OCI-LY7 (cell line): Measurements from ENCODE around the gene DOCK3.

Source experiments
- EZH2phosphoT487 ChIP-seq: fragments of 200-600 bp; sonication (generic); IDR thresholded peaks from 2 replicates; pipeline ENCODE4 v1.6.1; 2018; ENCODE audit warnings: low read depth, borderline replicate concordance, mild to moderate bottlenecking, mixed run types, antibody characterized with exemption, low read length, moderate library complexity, mixed read lengths
- TF ChIP-seq, protein P1 (sequence below): fragments of 200-600 bp; sonication (generic); conservative IDR thresholded peaks from 2 replicates; pipeline ENCODE4 v1.5.1; 2014; ENCODE audit warnings: mild to moderate bottlenecking, antibody characterized with exemption, low read length, moderate library complexity, mixed read lengths

DNA sequence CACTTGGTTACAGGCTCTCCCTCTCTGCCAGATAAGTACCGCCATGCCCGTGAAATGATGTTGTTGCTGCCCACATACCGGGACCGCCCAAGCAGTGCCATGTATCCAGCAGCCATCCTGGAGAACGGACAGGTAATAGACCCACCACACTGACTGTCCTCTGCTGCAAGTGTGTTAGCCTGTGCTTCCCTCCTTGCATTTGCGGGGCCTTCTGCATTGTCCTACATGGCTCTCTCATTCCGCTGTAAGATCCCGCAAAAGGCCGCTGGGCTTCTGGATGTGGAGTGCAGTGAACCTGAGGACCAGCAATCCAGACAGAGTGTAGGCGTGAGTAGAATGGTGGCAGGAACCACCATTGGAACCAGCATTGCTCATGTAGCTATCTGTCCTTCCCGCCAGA lies 699.7 kb downstream of the DOCK3 start:
- TF ChIP-seq, protein P1, sequence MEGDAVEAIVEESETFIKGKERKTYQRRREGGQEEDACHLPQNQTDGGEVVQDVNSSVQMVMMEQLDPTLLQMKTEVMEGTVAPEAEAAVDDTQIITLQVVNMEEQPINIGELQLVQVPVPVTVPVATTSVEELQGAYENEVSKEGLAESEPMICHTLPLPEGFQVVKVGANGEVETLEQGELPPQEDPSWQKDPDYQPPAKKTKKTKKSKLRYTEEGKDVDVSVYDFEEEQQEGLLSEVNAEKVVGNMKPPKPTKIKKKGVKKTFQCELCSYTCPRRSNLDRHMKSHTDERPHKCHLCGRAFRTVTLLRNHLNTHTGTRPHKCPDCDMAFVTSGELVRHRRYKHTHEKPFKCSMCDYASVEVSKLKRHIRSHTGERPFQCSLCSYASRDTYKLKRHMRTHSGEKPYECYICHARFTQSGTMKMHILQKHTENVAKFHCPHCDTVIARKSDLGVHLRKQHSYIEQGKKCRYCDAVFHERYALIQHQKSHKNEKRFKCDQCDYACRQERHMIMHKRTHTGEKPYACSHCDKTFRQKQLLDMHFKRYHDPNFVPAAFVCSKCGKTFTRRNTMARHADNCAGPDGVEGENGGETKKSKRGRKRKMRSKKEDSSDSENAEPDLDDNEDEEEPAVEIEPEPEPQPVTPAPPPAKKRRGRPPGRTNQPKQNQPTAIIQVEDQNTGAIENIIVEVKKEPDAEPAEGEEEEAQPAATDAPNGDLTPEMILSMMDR: no peak
- no peak for TF ChIP-seq EZH2phosphoT487
